ENCODE results near the gene VANGL2.
"Not testable (repeated sequence)": the region's sequence is repeated elsewhere in the genome, so short reads cannot be mapped to it uniquely, and the experiment has no call there.

Gene VANGL2

GRCh38 chr1:160370561-160371345, 29.6 kb upstream of the VANGL2 start:
- DNase-seq (ENCODE audit: low read depth): no peak

- no peak for DNase-seq (ENCODE audit: low read depth)
Measured at GRCh38 chr1:160371346-160371631, 29.1 kb upstream of the VANGL2 start.

- DNase-seq (ENCODE audit: low read depth): no peak
Measured at GRCh38 chr1:160371756-160372155, 28.6 kb upstream of the VANGL2 start.

- DNase-seq (ENCODE audit: low read depth): no peak
Measured at GRCh38 chr1:160373696-160374095, 26.7 kb upstream of the VANGL2 start.

- no peak for DNase-seq (ENCODE audit: low read depth)
Measured at GRCh38 chr1:160374306-160375110, 25.9 kb upstream of the VANGL2 start.

- DNase-seq (ENCODE audit: low read depth): no peak
Measured at GRCh38 chr1:160375788-160376524, 24.4 kb upstream of the VANGL2 start.

- no peak for DNase-seq (ENCODE audit: low read depth)
Measured at GRCh38 chr1:160376525-160377131, 23.7 kb upstream of the VANGL2 start.

GRCh38 chr1:160377585-160378206, 22.7 kb upstream of the VANGL2 start:
- no peak for DNase-seq (ENCODE audit: low read depth)

GRCh38 chr1:160384812-160385211, 15.6 kb upstream of the VANGL2 start:
- DNase-seq (ENCODE audit: low read depth): not testable (repeated sequence)

- DNase-seq (ENCODE audit: low read depth): not testable (repeated sequence)
Measured at GRCh38 chr1:160388406-160388805, 12.0 kb upstream of the VANGL2 start.

- DNase-seq (ENCODE audit: low read depth): no peak
Measured at GRCh38 chr1:160394673-160395072, 5.7 kb upstream of the VANGL2 start.

- DNase-seq (ENCODE audit: low read depth): no peak
Measured at GRCh38 chr1:160397651-160398050, 2.7 kb upstream of the VANGL2 start.

GRCh38 chr1:160398823-160399222, 1.5 kb upstream of the VANGL2 start:
- DNase-seq (ENCODE audit: low read depth): no peak

GRCh38 chr1:160399544-160400222, 681 bp upstream of the VANGL2 start:
- DNase-seq (ENCODE audit: low read depth): no peak

- no peak for DNase-seq (ENCODE audit: low read depth)
Measured at GRCh38 chr1:160400646-160401486, 502 bp downstream of the VANGL2 start.

GRCh38 chr1:160401487-160401805, 1.1 kb downstream of the VANGL2 start:
- DNase-seq (ENCODE audit: low read depth): no peak

GRCh38 chr1:160402001-160402795, 1.8 kb downstream of the VANGL2 start:
- DNase-seq (ENCODE audit: low read depth): no peak

GRCh38 chr1:160403244-160403643, 2.9 kb downstream of the VANGL2 start:
- DNase-seq (ENCODE audit: low read depth): no peak

- DNase-seq (ENCODE audit: low read depth): no peak
Measured at GRCh38 chr1:160404094-160404493, 3.7 kb downstream of the VANGL2 start.

Data from stimulated activated CD8-positive, alpha-beta memory T cell treated with anti-CD3 and anti-CD28 coated beads, Interleukin-12 subunit alpha, Interleukin-12 subunit beta, amount 100 ng/mL, for 4 hours (primary cell).